Endothelial cell of umbilical vein (primary cell): Measurements from ENCODE around the gene CNIH2. TPM values are rescaled to one million over a fixed set of nuclear protein-coding genes. Genes with fewer than 3 reads are reported as not detected.

Experiments used
- BruUV-seq: library from RNA; stranded (reverse); fragments of 400-500 nt; replicated peaks from 2 replicates; lab custom pipeline; 2021; lab: Mats Ljungman, UMichigan
- CTCF ChIA-PET: fragments of 300-600, 350-600 bp; sonication (Branson Sonifier 250); formaldehyde crosslinking; loops from one replicate; lab custom pipeline; 2021; ENCODE audit warnings: antibody characterized with exemption, inconsistent platforms; lab: Charles Lee
- POLR2A ChIA-PET: fragments of 300-600, 350-600 bp; sonication (Branson Sonifier 250); formaldehyde crosslinking; loops from one replicate; lab custom pipeline; 2021; ENCODE audit warnings: antibody characterized with exemption, inconsistent platforms; lab: Charles Lee
- DNase-seq: peaks from one replicate; pipeline ENCODE4 v3.0.0-alpha.2; 2011; ENCODE audit warnings: low read depth, low spot score
- FAIRE-seq: peaks from 2 replicates; lab custom pipeline; 2011; peaks lifted over from hg19 to GRCh38; lab: Jason Lieb, UNC
- H2AFZ ChIP-seq: 2 replicates; pipeline ENCODE4 v1.6.0; 2012; ENCODE audit warnings: low read depth, low read length, control low read depth, inconsistent platforms
- H3K27ac ChIP-seq: 2 replicates; pipeline ENCODE4 v1.5.1; 2011; ENCODE audit warnings: low read depth, mild to moderate bottlenecking, control low read depth, low read length, moderate library complexity; ENCODE audit not compliant: insufficient read depth
- H3K27me3 ChIP-seq, 2 experiments: 2 replicates each; pipeline versions ENCODE4 v1.6.0 to v1.6.1; 2011; ENCODE audit warnings: low read length in 2 of 2, mixed read lengths in 1 of 2; ENCODE audit not compliant: control insufficient read depth in 2 of 2, insufficient read depth in 2 of 2
- H3K36me3 ChIP-seq, 2 experiments: 2 replicates in 1 of 2; 3 replicates in 1 of 2; pipeline ENCODE4 v1.5.1; 2011; ENCODE audit warnings: low read length in 2 of 2, mild to moderate bottlenecking in 1 of 2, moderate library complexity in 1 of 2; ENCODE audit not compliant: control insufficient read depth in 2 of 2, insufficient read depth in 2 of 2; ENCODE audit errors: extremely low read depth in 1 of 2
- H3K4me1 ChIP-seq: 3 replicates; pipeline ENCODE4 v1.5.1; 2011; ENCODE audit warnings: mild to moderate bottlenecking, low read length; ENCODE audit not compliant: control insufficient read depth, insufficient read depth; ENCODE audit errors: extremely low read depth
- H3K4me2 ChIP-seq: 2 replicates; pipeline ENCODE4 v1.6.1; 2011; ENCODE audit warnings: low read length, control low read depth, mixed read lengths; ENCODE audit not compliant: insufficient read depth
- H3K4me3 ChIP-seq, 3 experiments: fragments of 200-600 bp in 1 of 3; sonication (generic), shearing (Covaris generic) in 1 of 3; replicated peaks in 1 of 3; 2 replicates each; pipeline ENCODE4 v1.5.1; 2011 to 2016; ENCODE audit warnings: control low read depth in 3 of 3, low read length in 3 of 3, mild to moderate bottlenecking in 2 of 3, inconsistent platforms in 1 of 3, low read depth in 1 of 3, moderate library complexity in 1 of 3; ENCODE audit not compliant: insufficient read depth in 1 of 3
- H3K79me2 ChIP-seq: 2 replicates; pipeline ENCODE4 v1.6.0; 2012; ENCODE audit warnings: low read length, inconsistent platforms; ENCODE audit not compliant: control insufficient read depth, insufficient read depth
- H3K9ac ChIP-seq: replicated peaks from 2 replicates; pipeline ENCODE3; 2011; ENCODE audit warnings: low read length, control low read depth; ENCODE audit not compliant: insufficient read depth; ENCODE audit errors: extremely low read depth
- H3K9me1 ChIP-seq: replicated peaks from 3 replicates; pipeline ENCODE4 v1.6.0; 2011; ENCODE audit warnings: mild to moderate bottlenecking, low read length; ENCODE audit not compliant: control insufficient read depth, insufficient read depth; ENCODE audit errors: extremely low read depth
- H3K9me3 ChIP-seq: replicated peaks from 2 replicates; pipeline ENCODE4 v1.5.1; 2012; ENCODE audit warnings: low read length, inconsistent platforms; ENCODE audit not compliant: control insufficient read depth, insufficient read depth
- H4K20me1 ChIP-seq: replicated peaks from 2 replicates; pipeline ENCODE3; 2011; ENCODE audit warnings: mild to moderate bottlenecking, low read length; ENCODE audit not compliant: control insufficient read depth, insufficient read depth; ENCODE audit errors: extremely low read depth
- CTCF ChIP-seq, 2 donors: IDR thresholded peaks; 1 replicate in 1 of 2; 2 replicates in 1 of 2; pipeline ENCODE4 v1.5.1; 2011; ENCODE audit warnings: low read length in 2 of 2, mild to moderate bottlenecking in 2 of 2, moderate library complexity in 2 of 2, control low read depth in 1 of 2, inconsistent platforms in 1 of 2, low read depth in 1 of 2; ENCODE audit not compliant: insufficient read depth in 1 of 2; ENCODE audit errors: extremely low read depth in 1 of 2
- JUN ChIP-seq: IDR thresholded peaks from 2 replicates; pipeline ENCODE4 v1.6.1; 2011; ENCODE audit warnings: borderline replicate concordance, low read depth; ENCODE audit not compliant: insufficient read length, insufficient read depth
- MAX ChIP-seq: IDR thresholded peaks from 2 replicates; pipeline ENCODE4 v1.6.1; 2011; ENCODE audit not compliant: insufficient read depth, insufficient read length
- MYC ChIP-seq: IDR thresholded peaks from one replicate; pipeline ENCODE4 v1.6.1; 2011; ENCODE audit warnings: mild to moderate bottlenecking, low read depth, low read length
- POLR2AphosphoS5 ChIP-seq: IDR thresholded peaks from 2 replicates; pipeline ENCODE4 v1.6.1; 2012; ENCODE audit warnings: low read depth, mild to moderate bottlenecking, control low read depth, low read length, moderate library complexity; ENCODE audit not compliant: insufficient read depth
- dilution Hi-C: fragments of 300-500 bp; cut with MboI; formaldehyde crosslinking; loops from one replicate; pipeline ENCODE4 v1.15.0; 2019; ENCODE audit warnings: low sequenced_read_pairs; ENCODE audit not compliant: extremely low pct_ligation_motif_present
- intact Hi-C: fragments of 100-400 bp; cut with micrococcal nuclease; formaldehyde crosslinking; loops from one replicate; pipeline ENCODE4 v1.10.0; 2022
- polyA plus RNA-seq, 4 experiments: library from polyadenylated mRNA; depleted of rRNA in 3 of 4; stranded (reverse) in 3 of 4; unstranded in 1 of 4; fragments of >200 nt; gene quantifications; 2 replicates each; pipeline versions ENCODE4 v1.2.1 to v1.2.3, GENCODE V29; 2011 to 2012; ENCODE audit warnings: missing spikeins in 1 of 4
- total RNA-seq: library from RNA; stranded (reverse); gene quantifications from 2 replicates; pipeline ENCODE4 v1.2.3, GENCODE V29; 2021

CNIH2 gene
- total and polyA plus RNA-seq, 2 donors (not counting 3 experiments of a cell fraction or from before 2014, with no cell fraction given) = 0.46 to 1.2 TPM

- H3K4me3 ChIP-seq = peak overlapping the region; percentile 4 to 99 (median 46)
- H3K36me3 ChIP-seq = peaks cover 0 to 31% of the 10 kb centered on the region in 2 experiments
- TF ChIP-seq POLR2AphosphoS5 (no peak), CTCF (IDR thresholded peaks at IDR 0.05; ENCODE audit: extremely low read depth in 1 of 2, insufficient read depth in 1 of 2, low read depth in 1 of 2, low read length in 2 of 2) (peak in 1 of 2 donors; percentile 12)
- intact Hi-C loops = loop anchor here (1.0 kb wide), 2 partner anchors 10 to 36 kb away; partner anchors contain the start of gene RAB1B
- POLR2A ChIA-PET = interaction anchor here (1.0 kb wide), 1 partner anchor 9 kb away, joined by 5 read pairs; the partner anchor contains the start of gene RAB1B
- no peaks in the 10 kb centered on the region for H4K20me1 ChIP-seq
- dilution Hi-C loops = no loop called here
- no TSS peak for BruUV-seq
- peak overlapping the region; percentile 62 for H3K4me2 ChIP-seq
- FAIRE-seq (no peak), DNase-seq (no peak)
- H3K9me3 ChIP-seq = no peaks in the 10 kb centered on the region
- CTCF ChIA-PET = interaction anchor here (0.7 to 1.0 kb wide), 5 partner anchors 12 to 190 kb away, joined by 3 to 4 read pairs (median 4); partner anchors contain the start of gene YIF1A
- H3K4me1 ChIP-seq = peaks cover 13% of the 10 kb centered on the region
- H3K79me2 ChIP-seq = peaks cover 4% of the 10 kb centered on the region
- no peak overlapping the region for H3K27ac ChIP-seq
- H3K27me3 ChIP-seq = peaks cover 0 to 4% of the 10 kb centered on the region in 2 experiments
- H3K9me1 ChIP-seq = no peaks in the 10 kb centered on the region
- H3K9ac ChIP-seq = peak overlapping the region; percentile 66
- peak overlapping the region; percentile 26 for H2AFZ ChIP-seq
Measured at GRCh38 chr11:66258473-66258893, 19.5 kb upstream of the CNIH2 start.

- no TSS peak for BruUV-seq
- Histone ChIP-seq H4K20me1 (no peaks in the 10 kb centered on the region), H3K27me3 (peaks cover 0 to 4% of the 10 kb centered on the region in 2 experiments), H3K36me3 (peaks cover 0 to 35% of the 10 kb centered on the region in 2 experiments), H3K4me2 (no peak overlapping the region), H3K9me1 (no peaks in the 10 kb centered on the region), H3K4me3 (no peak overlapping the region), H3K4me1 (peaks cover 13% of the 10 kb centered on the region), H3K79me2 (peaks cover 4% of the 10 kb centered on the region), H3K9ac (no peak overlapping the region), H3K27ac (no peak overlapping the region), H2AFZ (no peak overlapping the region), H3K9me3 (no peaks in the 10 kb centered on the region)
- ChIA-PET CTCF (interaction anchor here (0.8 to 1.4 kb wide), 2 partner anchors 22 to 52 kb away, joined by 3 read pairs; no protein-coding TSS in a partner anchor), POLR2A (no interaction called here)
- DNase-seq = no peak
- dilution Hi-C loops = no loop called here
- TF ChIP-seq CTCF (IDR thresholded peaks at IDR 0.05; ENCODE audit: extremely low read depth in 1 of 2, insufficient read depth in 1 of 2, low read depth in 1 of 2, low read length in 2 of 2) (no peak), JUN (no peak), MYC (no peak), MAX (no peak)
- intact Hi-C loops = no loop called here
- no peak for FAIRE-seq
Measured at GRCh38 chr11:66259225-66259624, 18.8 kb upstream of the CNIH2 start.
